Hepatic stellate cell (primary cell): ENCODE results near the gene CERS3.

Source experiments
- DNase-seq: peaks from one replicate; pipeline ENCODE4 v3.0.0; 2011; ENCODE audit warnings: low spot score

The CERS3 gene

GRCh38 chr15:100529556-100529955 lies 806 bp upstream of the CERS3 start:
- no peak for DNase-seq

GRCh38 chr15:100526027-100526481 lies 2.7 kb downstream of the CERS3 start:
- DNase-seq, result no peak

DNA sequence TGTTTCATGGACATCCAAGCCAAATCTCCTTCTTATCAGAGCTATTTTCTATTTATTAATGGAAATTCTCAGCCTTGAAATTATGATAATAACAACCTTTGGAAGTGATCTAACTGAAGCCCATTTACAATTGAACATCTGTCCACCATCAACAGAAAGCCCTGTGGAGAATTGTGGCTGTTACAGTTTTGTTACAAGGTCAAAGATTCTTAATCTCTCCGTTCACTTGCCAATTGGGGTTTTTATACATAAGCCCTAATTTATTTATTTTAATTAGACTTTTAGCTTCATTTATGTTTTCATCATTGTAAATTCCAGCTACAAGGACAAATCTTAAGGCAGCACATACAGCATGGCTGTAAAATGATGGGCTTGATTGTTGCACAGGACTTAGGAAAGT lies 3.3 kb downstream of the CERS3 start:
- no peak for DNase-seq

GRCh38 chr15:100524326-100524725 lies 4.4 kb downstream of the CERS3 start:
- DNase-seq, result no peak

DNA sequence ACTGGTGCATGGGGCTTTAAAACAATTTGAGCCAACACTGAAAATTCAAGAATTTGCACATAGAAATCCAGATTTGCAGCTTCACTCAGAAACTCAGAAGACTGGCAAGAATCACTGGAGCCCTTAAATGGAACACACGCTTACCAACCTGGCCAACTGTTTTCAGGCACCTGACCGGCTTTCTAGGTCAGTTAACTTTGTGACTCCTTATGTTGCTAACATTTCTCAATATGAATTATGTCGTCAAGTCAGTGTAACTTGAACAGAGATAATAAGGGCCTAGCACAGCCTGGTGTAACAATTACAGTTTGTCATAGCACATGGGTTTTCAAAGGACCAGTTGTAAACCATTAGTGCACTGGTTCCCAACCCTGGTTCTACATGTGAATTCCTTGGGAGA lies 6.8 kb downstream of the CERS3 start:
- DNase-seq, result no peak

DNA sequence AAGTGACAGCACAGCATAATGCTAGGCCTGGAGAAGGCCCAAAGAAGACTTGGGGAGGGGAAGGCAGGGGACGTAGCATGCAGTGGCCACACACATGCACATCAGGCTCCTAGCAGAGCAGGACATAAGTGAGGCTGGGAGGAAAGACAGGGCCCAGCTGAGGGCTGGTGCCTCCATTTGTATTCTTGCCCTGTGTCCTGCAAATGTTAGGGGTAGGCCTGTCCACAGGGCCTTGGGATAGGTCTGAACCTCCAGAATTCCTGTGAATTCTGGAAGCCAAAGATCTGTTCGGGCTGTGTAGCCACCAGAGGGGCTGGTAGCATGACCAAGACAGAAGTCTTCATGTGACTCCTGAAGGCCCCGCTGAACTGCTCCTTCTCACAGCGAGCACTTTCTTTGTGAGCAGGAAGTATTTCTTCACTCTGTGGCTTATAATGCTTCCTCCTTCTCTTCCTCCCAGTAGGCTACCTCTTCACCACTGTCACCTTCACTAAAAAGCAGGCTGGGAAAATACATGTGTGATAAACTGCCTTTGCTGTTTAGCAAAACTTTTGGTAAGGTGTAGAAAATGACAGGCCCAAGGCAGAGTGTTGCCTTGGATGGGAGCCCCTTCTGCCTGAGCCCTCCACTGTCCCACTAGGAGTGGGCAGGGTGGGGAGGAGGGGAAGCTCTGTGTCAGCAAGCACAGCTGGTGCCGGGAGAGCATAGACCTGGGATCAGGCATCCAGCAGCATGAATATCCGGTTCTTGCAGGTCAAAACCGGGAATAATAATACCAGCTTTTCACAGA lies 8.4 kb downstream of the CERS3 start:
- no peak for DNase-seq

GRCh38 chr15:100517846-100518245 lies 10.9 kb downstream of the CERS3 start:
- DNase-seq, result no peak

- DNase-seq, result no peak
Measured at GRCh38 chr15:100516643-100517512, 11.9 kb downstream of the CERS3 start.

DNA sequence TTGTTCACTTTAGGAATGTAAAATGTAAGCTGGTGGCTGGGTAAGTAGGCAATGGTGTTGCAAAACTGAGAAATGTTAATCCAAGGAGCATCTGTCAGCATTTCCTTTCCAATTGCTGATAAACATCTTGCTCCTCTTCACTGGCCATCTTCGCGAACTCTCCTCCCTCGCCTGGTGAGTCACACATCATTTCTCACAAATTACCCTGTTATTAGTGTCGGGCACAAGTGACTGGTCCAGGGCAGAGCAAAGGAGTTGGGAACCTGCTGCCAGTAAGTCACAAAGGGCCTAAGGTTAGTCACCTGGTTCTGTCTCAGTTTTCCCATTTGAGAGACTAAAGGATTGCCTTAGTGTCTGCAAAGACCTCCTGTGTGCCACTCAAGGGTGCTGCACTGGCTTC lies 13.0 kb downstream of the CERS3 start:
- DNase-seq, result no peak

GRCh38 chr15:100508641-100509300 lies 20.0 kb downstream of the CERS3 start:
- no peak for DNase-seq

- no peak for DNase-seq
Measured at GRCh38 chr15:100502651-100503050, 26.1 kb downstream of the CERS3 start.

DNA sequence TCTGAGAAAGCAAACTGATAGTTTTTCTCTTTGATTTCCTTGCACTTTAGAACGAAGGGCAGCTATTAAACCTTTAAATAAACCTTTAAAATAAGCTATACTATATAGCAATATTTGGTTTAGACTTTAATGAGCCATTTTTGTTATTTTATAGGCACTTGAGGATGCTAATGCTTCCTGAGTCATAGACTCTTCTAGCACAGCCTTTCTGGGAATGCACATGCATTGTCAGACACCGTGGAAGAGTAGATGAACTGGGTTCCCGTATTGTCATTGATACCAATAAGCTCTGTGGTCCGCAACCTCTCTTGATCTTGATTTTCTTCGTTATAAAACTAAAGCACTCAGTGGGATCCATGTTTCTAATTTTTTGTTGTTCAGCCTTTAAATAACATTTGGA lies 27.6 kb downstream of the CERS3 start:
- no peak for DNase-seq

DNA sequence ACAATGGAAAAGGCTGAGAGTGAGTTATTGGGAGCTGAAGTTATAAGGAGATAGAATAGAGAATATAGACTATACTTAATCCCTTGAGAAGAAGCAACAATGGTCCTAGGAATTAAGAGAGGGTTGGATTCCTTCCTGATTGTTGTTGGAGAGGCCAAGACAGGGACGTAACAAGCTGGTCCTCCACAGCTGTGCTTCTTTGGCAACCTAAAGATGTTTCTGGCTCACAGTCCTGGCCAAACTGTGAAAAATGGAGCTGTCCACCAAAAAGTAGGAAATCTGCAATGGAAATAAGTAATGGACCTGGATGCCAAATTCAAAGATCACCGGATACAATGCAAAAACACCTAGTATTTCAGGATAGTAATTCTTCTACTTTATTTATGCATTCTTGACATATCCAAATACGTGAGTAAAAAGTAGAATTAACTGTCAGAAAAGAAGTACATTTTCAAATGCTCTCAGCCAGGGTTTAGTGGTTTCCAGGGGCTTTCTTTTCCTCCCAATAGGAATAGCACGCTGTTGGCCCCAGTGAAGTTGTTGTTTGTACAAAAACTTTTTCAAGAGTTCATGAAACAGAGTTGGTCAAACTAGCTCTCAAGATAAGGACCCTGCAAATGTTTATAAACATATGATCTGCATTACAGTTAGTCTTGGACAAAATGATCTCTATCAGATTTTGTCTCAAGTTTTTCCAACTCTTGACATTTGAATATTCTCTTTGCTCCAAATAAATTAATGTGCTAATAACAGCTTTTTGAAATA lies 28.3 kb downstream of the CERS3 start:
- DNase-seq, result no peak

DNA sequence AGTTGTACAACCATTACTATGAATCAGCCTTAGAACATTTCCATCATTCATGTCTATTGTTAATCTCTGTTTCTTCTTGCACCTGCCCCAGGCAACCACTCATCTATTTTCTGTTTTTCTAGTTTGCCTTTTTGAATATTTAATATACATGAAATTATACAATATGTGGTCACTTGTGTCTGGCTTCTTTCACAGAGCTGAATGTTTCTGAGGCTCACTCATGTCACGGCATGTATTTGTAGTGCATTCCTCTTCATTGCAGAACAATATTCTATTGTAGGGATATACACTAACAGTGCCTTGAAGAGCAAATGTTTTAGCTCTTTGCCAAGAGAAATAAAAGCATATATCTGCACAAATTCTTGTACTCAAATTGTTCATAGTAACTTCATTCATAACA lies 32.9 kb downstream of the CERS3 start:
- no peak for DNase-seq

GRCh38 chr15:100493213-100493612 lies 35.5 kb downstream of the CERS3 start:
- no peak for DNase-seq

DNA sequence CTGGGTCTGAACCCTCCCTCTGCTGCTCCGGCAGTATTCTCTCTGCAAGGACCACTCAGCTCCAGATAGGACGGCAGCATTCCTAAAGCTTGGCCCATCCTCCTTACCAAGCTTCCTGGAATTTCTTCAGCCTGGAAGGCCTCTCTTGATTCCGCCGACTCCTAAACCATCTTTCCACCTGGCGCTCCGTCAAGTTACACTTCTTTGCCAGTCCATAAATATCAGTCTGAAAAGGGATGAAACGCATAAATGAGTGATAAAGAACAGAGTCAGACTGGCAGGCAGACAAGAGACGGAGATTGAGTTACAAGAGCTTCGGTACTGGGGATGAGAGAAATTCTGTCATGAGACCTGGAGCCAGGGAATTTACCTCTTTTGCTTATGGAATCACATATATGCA lies 44.3 kb downstream of the CERS3 start:
- DNase-seq, result no peak

DNA sequence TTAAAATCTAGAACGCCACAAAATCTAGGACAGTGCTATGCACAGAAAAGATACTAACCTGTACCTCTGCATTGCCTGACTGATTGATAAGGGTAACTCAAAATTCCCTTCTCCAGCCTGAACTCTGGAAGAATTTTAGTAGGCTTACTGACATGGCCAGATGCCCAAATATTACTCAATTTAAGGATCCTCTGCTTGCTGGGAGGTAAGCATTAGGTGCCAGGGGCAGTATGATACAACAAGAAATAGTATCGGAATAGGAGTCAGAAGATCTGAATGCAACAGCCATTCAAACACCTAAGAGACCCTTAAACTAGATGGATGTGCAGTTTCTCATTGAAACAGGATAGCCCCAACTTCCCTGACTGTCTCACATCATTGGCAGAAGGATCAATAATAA lies 45.4 kb downstream of the CERS3 start:
- DNase-seq, result no peak

GRCh38 chr15:100476805-100477204 lies 51.9 kb downstream of the CERS3 start:
- DNase-seq, result no peak

- DNase-seq, result no peak
Measured at GRCh38 chr15:100472736-100473135, 56.0 kb downstream of the CERS3 start.

DNA sequence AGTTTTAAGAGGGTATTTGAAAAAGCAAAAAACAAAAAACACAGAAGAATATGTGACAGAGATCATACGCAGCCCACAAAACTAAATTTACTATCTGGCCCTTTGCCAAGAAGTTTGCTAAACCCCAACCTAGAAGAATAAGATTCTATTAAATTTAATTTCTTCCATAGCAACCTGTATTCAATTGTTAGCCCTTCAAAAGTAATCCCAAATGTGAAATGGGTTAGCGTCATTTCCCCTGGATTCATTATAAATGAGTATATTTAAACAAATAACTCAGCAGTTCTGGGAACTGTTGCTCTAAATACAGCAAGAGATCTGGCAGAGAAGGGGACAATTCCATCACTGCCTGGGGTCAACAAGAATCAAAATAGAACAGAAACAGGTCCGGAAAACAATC lies 56.8 kb downstream of the CERS3 start:
- DNase-seq, result no peak

DNA sequence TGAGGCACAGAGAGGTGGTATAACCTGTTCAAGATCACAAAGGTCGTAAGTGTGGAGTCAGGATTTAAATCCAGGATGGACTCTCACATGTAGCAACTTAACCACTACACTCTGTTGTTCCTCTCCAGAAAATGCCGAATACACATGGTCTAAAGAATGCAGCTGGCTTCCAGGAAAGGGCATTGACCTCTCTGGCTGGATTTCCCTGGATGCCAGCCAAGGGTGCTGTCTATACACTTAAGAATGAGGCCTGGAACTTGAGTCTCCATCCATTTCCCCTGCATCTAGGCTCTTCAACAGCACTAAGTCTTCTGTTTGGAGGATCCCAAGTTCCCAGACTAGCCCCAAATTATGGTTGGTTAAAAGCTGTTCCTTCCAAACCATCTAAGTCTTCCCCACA lies 60.5 kb downstream of the CERS3 start:
- DNase-seq, result no peak

DNA sequence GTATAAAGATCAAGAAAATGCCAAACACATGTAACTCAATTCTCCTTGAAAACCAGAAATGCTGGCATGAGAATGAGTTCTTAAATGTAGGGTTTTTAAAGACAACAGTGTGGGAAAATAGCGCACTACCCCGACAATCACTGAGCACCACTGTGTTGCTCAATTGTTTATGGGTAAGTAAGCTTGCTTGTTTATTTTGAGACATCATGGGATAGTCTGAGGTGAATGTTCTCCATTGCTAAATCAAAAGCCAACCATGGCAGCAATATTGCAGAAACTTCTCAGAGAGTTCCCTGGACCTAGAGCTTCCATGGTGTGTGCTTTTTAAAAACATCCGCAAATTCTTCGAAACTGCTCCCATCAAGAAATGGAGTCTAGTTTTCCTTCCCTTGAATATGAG lies 62.7 kb downstream of the CERS3 start:
- no peak for DNase-seq
